SK-N-MC (cell line): ENCODE measurements around the gene JAZF1.

Source experiments
- EZH2 ChIP-seq: fragments of 200-600 bp; sonication (generic); IDR thresholded peaks from one replicate; pipeline ENCODE4 v1.6.1; 2017; ENCODE audit warnings: antibody characterized with exemption
- FOXP2 ChIP-seq: optimal IDR thresholded peaks from 2 replicates; pipeline ENCODE3; 2011; ENCODE audit warnings: mild to moderate bottlenecking, moderate library complexity; ENCODE audit not compliant: insufficient read depth; ENCODE audit errors: extremely low read length, control extremely low read depth
- POLR2AphosphoS5 ChIP-seq: IDR thresholded peaks from 2 replicates; pipeline ENCODE4 v1.6.1; 2012; ENCODE audit warnings: mild to moderate bottlenecking, low read depth, low read length, borderline replicate concordance

DNA sequence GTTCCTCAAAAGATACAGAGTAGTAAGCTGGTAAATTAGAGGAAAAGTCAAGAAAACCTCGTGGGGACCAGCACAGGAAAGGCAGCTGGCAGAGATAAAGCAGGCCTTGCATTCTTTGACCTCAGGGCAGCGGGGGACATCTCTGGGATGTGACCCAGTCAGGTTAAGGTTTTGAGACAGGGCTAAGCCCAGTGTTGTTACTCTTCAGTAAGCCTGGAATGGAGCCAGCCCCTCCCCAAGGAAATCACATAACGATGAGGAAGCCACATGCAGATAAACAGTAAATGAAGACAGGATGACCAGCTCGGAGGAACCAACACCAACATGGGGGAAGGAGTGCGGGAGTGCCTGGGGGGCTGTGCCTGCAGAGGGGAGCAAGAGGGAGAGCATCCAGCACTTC is 99.6 kb downstream of the JAZF1 start:
- TF ChIP-seq POLR2AphosphoS5 (no peak), EZH2 (no peak), FOXP2 (no peak)
